HG03159 (cell line): ENCODE measurements around the gene CHST14.

Experiments used
- ATAC-seq: cut with Tn5 transposase; IDR thresholded peaks from one replicate; pipeline ENCODE4 v1.9.1; 2021; ENCODE audit warnings: mild to moderate bottlenecking, moderate library complexity; ENCODE audit not compliant: unreplicated experiment

Gene CHST14, protein sequence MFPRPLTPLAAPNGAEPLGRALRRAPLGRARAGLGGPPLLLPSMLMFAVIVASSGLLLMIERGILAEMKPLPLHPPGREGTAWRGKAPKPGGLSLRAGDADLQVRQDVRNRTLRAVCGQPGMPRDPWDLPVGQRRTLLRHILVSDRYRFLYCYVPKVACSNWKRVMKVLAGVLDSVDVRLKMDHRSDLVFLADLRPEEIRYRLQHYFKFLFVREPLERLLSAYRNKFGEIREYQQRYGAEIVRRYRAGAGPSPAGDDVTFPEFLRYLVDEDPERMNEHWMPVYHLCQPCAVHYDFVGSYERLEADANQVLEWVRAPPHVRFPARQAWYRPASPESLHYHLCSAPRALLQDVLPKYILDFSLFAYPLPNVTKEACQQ

GRCh38 chr15:40470423-40471104 is at the start of gene CHST14:
TSS of gene CHST14 (plus strand) at chr15:40470984. CDS start at chr15:40471214, 230 bp downstream.
- ATAC-seq = peak; percentile 59

GRCh38 chr15:40421246-40422157 is 49.3 kb upstream of the CHST14 start:
- peak; percentile 61 for ATAC-seq

- ATAC-seq = no peak
Observed at GRCh38 chr15:40424483-40425115, 46.2 kb upstream of the CHST14 start.

DNA sequence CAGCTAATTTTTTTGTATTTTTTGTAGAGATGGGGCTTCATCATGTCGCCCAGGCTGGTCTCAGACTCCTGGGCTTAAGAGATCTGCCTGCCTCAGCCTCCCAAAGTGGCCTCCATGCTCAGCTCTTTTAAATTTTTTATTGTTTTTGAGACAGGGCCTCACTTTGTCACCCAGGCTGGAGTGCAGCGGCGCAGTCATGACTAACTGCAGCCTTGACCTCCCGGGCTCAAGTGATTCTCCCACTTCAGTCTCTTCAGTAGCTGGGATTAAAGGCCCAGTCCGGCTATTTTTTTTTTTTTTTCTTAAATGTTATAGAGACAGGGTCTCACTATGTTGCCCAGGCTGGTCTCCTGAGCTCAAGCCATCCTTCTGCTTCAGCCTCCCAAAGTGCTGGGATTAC is 45.1 kb upstream of the CHST14 start:
- no peak for ATAC-seq

GRCh38 chr15:40427188-40427587 is 43.6 kb upstream of the CHST14 start:
- ATAC-seq = no peak

- no peak for ATAC-seq
Observed at GRCh38 chr15:40428185-40428584, 42.6 kb upstream of the CHST14 start.

DNA sequence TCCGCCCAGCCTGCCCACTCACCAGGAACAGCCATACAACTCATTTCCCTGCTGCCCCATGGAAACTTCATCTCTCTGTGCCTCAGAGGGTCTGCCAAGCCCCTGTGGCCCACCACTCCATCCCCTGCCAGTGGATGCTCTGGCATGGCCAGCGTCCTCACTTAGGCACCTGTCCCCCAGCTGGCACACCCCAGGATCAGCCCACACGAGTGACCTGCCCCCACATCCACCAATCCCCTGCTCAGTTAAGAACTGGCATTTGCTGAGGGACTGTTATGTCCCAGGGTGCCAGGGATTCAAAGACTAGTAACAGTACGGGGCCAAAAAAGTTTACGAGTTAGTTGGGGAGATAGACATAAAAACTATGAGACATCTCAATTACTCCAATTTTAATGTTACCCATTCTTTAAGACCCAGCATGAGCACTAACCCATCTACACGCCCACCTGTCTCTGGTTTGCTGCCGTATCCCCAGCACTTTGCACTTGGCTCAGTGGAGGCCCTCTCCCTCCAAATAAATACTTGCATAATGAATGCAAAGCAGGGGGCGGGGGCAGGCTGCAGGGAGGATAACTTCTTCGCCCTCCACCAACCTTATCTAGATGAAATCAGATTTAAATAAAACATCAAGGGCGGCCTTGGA is 41.6 kb upstream of the CHST14 start:
- ATAC-seq = no peak

DNA sequence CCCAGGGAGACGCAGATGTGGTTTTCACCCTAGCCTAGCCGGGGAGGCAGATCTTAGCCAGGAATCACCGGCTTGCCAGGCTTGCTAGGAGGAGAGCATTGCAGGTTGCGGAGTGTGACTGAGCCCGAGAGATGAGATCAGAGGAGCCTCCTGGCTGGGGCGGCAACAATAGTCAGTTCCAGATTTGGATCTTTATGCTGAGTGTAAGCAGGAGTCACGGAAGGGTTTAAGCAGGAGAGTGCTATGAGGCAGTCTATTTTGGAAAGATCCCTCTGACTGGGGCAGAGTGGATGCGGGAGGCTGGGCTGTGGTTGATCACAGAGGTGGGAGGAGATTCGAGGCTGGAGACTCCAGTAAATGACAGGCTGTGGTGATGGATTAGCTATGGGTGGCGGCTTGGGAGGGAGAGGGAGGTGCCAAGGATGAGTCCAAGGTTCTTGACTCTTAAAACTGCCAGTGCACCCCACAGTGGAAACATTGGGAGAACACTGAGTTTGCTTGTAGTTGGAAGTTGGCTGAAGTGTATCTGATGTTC is 40.4 kb upstream of the CHST14 start:
- no peak for ATAC-seq

GRCh38 chr15:40435023-40435709 is 35.6 kb upstream of the CHST14 start:
- ATAC-seq = no peak

- ATAC-seq = no peak
Observed at GRCh38 chr15:40435710-40436089, 35.1 kb upstream of the CHST14 start.

- ATAC-seq = no peak
Observed at GRCh38 chr15:40436116-40436891, 34.5 kb upstream of the CHST14 start.

- ATAC-seq = no peak
Observed at GRCh38 chr15:40436892-40437751, 33.7 kb upstream of the CHST14 start.

DNA sequence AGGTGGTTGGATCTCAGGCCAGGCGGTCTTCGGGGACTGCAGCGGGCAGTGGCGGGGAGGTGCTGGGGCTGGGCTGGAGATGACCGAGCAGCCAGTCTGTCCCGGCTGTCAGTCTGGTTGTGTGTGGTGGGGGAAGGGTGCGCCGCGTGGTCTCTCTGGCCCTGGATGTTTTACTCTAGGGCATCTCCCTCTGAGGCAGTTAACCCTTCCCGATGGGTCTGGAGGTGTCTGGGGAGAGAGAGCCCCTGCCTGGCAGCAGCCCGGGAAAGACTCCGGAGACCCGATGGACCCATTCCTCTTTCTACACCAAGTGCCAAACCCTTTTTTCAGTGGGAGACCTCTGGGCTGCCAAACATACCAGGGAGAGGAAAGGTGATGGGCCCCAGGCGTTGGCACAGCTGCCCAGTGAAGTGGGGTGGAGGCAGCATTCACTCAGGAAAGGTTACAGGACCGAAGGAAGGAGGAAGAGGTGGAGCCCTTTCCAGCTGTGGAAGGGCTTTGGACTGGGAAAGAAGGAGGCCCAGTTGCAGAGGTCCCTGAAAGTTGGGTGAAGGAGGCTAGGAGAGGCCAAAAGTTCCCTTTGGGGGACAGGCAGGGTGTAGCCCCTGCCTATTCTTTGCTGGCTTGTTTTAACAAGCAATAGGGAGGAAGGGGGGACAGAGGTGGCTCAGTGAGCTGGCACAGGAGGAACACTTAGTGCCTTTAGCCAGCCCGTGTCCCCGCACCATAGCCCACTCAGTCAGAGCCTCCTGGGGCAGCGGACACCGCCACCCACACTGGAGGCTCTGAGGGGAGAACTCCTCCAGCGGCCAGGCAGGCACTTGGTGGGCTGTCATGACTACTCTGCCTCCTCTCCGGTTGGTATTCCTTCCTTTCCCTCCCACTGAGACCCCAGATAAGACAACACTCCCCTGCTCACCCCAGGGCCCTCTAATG is 32.8 kb upstream of the CHST14 start:
- ATAC-seq = no peak

DNA sequence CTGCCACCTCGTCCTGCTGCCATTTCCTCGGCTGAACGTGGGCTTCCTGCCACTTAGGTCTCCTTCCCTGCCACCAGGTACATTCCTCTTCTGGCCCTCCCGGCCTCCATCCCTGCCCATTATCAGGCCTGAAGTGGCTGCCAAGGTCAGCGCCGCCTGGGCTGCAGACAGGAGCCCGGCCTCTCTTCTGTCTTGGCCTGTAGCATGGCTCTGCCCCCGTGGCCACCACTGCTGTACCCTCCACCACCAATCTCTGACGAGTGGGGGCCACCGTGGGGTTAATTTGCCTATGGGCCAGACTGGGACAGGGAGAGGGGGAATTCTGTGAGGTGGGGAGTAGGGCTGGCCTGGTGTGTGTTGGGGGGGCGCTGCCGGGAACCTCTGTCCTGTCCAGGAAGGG is 32.1 kb upstream of the CHST14 start:
- no peak for ATAC-seq

- ATAC-seq = no peak
Observed at GRCh38 chr15:40439461-40439959, 31.3 kb upstream of the CHST14 start.

GRCh38 chr15:40439960-40440742 is 30.6 kb upstream of the CHST14 start:
- no peak for ATAC-seq
